PFSK-1 (cell line): ENCODE data around the gene TLX2.

ENCODE experiments used
- POLR2AphosphoS5 ChIP-seq: IDR thresholded peaks from 2 replicates; pipeline ENCODE4 v1.6.1; 2012; ENCODE audit warnings: low read depth, mild to moderate bottlenecking, control low read depth, low read length, moderate library complexity
- TAF1 ChIP-seq: IDR thresholded peaks from 2 replicates; pipeline ENCODE4 v1.6.1; 2012; ENCODE audit warnings: low read length, control low read depth, borderline replicate concordance; ENCODE audit not compliant: insufficient read depth

DNA sequence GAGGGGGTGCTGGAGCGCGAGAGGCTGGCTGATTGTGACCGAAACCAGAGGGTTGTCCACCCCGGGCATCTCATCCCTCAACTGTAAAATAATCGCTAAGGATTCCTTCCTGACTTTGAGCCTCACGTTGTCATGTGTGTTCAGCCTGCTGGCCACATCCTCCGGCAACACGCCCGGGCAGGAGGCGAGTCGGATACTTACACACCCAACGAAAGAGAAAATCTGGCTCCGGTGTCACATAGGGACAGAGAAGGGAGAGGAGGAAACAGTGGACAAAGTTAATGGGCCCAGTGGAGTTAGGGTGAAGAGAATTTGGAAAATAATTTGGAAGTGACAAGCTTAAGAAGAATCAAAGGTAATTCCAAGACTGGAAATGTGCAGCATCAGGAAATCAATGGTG lies 2.4 kb downstream of the TLX2 start:
- no peak for TF ChIP-seq POLR2AphosphoS5
- TF ChIP-seq TAF1, result no peak
